HepG2 (cell line): Measurements from ENCODE around the gene IPCEF1. TPM values are rescaled to one million over a fixed set of nuclear protein-coding genes. Genes with fewer than 3 reads are reported as not detected.

Source experiments
- ATAC-seq: fragments of 200-7000 bp; cut with Tn5 transposase; 3 replicates; pipeline ENCODE4 v1.9.1; 2020; ENCODE audit warnings: mild to moderate bottlenecking, moderate library complexity
- BruUV-seq: library from RNA; stranded (reverse); fragments of 400-500 nt; replicated peaks from 2 replicates; lab custom pipeline; 2021; lab: Mats Ljungman, UMichigan
- CTCF ChIA-PET: fragments of 300-600 bp; formaldehyde crosslinking; extraction: SDS; loops from one replicate; lab custom pipeline; 2021; ENCODE audit warnings: low total read pairs, inconsistent platforms, low intra/inter-chr PET ratio; lab: Yijun Ruan, JAX
- POLR2A ChIA-PET: fragments of 350-600 bp; sonication (Branson Sonifier 250); formaldehyde crosslinking; loops from one replicate; lab custom pipeline; 2020; ENCODE audit warnings: antibody characterized with exemption, inconsistent platforms; lab: Yijun Ruan, JAX
- DNase-seq: peaks from one replicate; pipeline ENCODE4 v3.0.0-alpha.2; 2015; ENCODE audit warnings: low spot score
- FAIRE-seq: peaks from 3 replicates; lab custom pipeline; 2011; peaks lifted over from hg19 to GRCh38; lab: Jason Lieb, UNC
- H2AFZ ChIP-seq: one replicate; pipeline ENCODE4 v1.6.1; 2011; ENCODE audit warnings: low read length, inconsistent platforms
- H3K27ac ChIP-seq: fragments of 300-600 bp; 3 replicates; pipeline ENCODE4 v1.8.0; 2011; ENCODE audit warnings: mixed run types, mild to moderate bottlenecking, mixed read lengths, low read length, inconsistent platforms; ENCODE audit not compliant: insufficient read depth; ENCODE audit errors: extremely low read length
- H3K27me3 ChIP-seq, 2 experiments: fragments of 200-600 bp in 1 of 2; 2 replicates in 1 of 2; 3 replicates in 1 of 2; pipeline versions ENCODE4 v1.6.0 to v1.8.0; 2011; ENCODE audit warnings: low read length in 2 of 2, mild to moderate bottlenecking in 2 of 2, moderate library complexity in 2 of 2, inconsistent platforms in 1 of 2; ENCODE audit not compliant: insufficient read depth in 2 of 2, control insufficient read depth in 1 of 2
- H3K36me3 ChIP-seq, 2 experiments: fragments of 200-600 bp in 1 of 2; replicated peaks in 1 of 2; 2 replicates in 1 of 2; 3 replicates in 1 of 2; pipeline versions ENCODE4 v1.5.1 to v1.8.0; 2011; ENCODE audit warnings: low read length in 2 of 2, inconsistent platforms in 1 of 2; ENCODE audit not compliant: insufficient read depth in 2 of 2, control insufficient read depth in 1 of 2
- H3K4me1 ChIP-seq: 2 replicates; pipeline ENCODE4 v1.5.1; 2012; ENCODE audit warnings: low read length, inconsistent platforms; ENCODE audit not compliant: insufficient read depth
- H3K4me2 ChIP-seq: 2 replicates; pipeline ENCODE4 v1.6.0; 2011; ENCODE audit warnings: low read depth, low read length, inconsistent platforms
- H3K4me3 ChIP-seq, 3 experiments: fragments of 200-600 bp in 1 of 3; sonication (generic), shearing (Covaris generic) in 1 of 3; replicated peaks in 1 of 3; 2 replicates each; pipeline ENCODE4 v1.5.1; 2011 to 2016; ENCODE audit warnings: low read length in 3 of 3, inconsistent platforms in 2 of 3, low read depth in 2 of 3, mild to moderate bottlenecking in 2 of 3, control low read depth in 1 of 3, mixed read lengths in 1 of 3; ENCODE audit not compliant: insufficient read depth in 1 of 3
- H3K79me2 ChIP-seq: one replicate; pipeline ENCODE4 v1.6.1; 2011; ENCODE audit warnings: low read length, inconsistent platforms; ENCODE audit not compliant: insufficient read depth
- H3K9ac ChIP-seq: 2 replicates; pipeline ENCODE4 v1.6.0; 2011; ENCODE audit warnings: mild to moderate bottlenecking, low read depth, low read length, inconsistent platforms; ENCODE audit not compliant: insufficient read depth
- H3K9me3 ChIP-seq: 2 replicates; pipeline ENCODE4 v1.5.1; 2012; ENCODE audit warnings: mild to moderate bottlenecking, low read length
- H4K20me1 ChIP-seq: 2 replicates; pipeline ENCODE4 v1.6.0; 2011; ENCODE audit warnings: inconsistent platforms, mild to moderate bottlenecking, low read length, moderate library complexity; ENCODE audit not compliant: insufficient read depth
- ATF7 ChIP-seq, 2 experiments: fragments of 450-650 bp in 1 of 2; sonication (generic) in 1 of 2; formaldehyde crosslinking in 1 of 2; IDR thresholded peaks; 2 replicates each; pipeline versions ENCODE4 v1.4.0 to v1.6.1; 2016 to 2020; ENCODE audit warnings: antibody characterized with exemption in 1 of 2, mild to moderate bottlenecking in 1 of 2, missing genetic modification reagents in 1 of 2
- CREB1 ChIP-seq, 2 experiments: fragments of 450-650 bp in 1 of 2; IDR thresholded peaks; 2 replicates each; pipeline ENCODE4 v1.6.1; 2016 to 2017; ENCODE audit warnings: control low read depth in 1 of 2, mild to moderate bottlenecking in 1 of 2, missing compliant biosample characterization in 1 of 2, missing genetic modification characterization in 1 of 2
- GTF2F1 ChIP-seq: fragments of 150-350 bp; IDR thresholded peaks from 2 replicates; pipeline ENCODE4 v1.6.1; 2014; ENCODE audit warnings: low read length
- KMT2B ChIP-seq: IDR thresholded peaks from 2 replicates; pipeline ENCODE4 v1.6.1; 2016; ENCODE audit warnings: missing genetic modification reagents, missing compliant biosample characterization
- NAIF1 ChIP-seq: sonication (generic); formaldehyde crosslinking; IDR thresholded peaks from 2 replicates; pipeline ENCODE4 v1.5.0; 2020; ENCODE audit warnings: mild to moderate bottlenecking, missing genetic modification reagents, borderline replicate concordance
- RFX5 ChIP-seq: IDR thresholded peaks from 2 replicates; pipeline ENCODE4 v1.6.1; 2011; ENCODE audit warnings: low read depth, low read length, improper control_type of control experiment
- ZMYM4 ChIP-seq: sonication (generic); formaldehyde crosslinking; IDR thresholded peaks from 2 replicates; pipeline ENCODE4 v1.8.1; 2023; ENCODE audit warnings: mild to moderate bottlenecking, missing genetic modification reagents
- ZNF30 ChIP-seq: sonication (generic); formaldehyde crosslinking; IDR thresholded peaks from 2 replicates; pipeline ENCODE4 v1.5.0; 2020; ENCODE audit warnings: mild to moderate bottlenecking, missing genetic modification reagents
- ZNF337 ChIP-seq: sonication (generic); formaldehyde crosslinking; IDR thresholded peaks from 2 replicates; pipeline ENCODE4 v1.5.1; 2020; ENCODE audit warnings: missing genetic modification reagents, low read depth, mild to moderate bottlenecking, borderline replicate concordance
- ZNF878 ChIP-seq: sonication (generic); formaldehyde crosslinking; IDR thresholded peaks from 2 replicates; pipeline ENCODE4 v1.8.1; 2023; ENCODE audit warnings: mild to moderate bottlenecking, missing genetic modification reagents, moderate library complexity
- WGBS: methylation state at CpG from one replicate; pipeline ENCODE4 v1.1.6; 2017; ENCODE audit warnings: low lambda C conversion rate; 5-methylcytosine and 5-hydroxymethylcytosine counted together
- in situ Hi-C: cut with HindIII; loops from 2 replicates; pipeline ENCODE4 v1.10.0; 2017; ENCODE audit warnings: low pct_unique_long_range_greater_than_20kb; ENCODE audit not compliant: extremely low pct_ligation_motif_present
- intact Hi-C: fragments of 100-400 bp; cut with micrococcal nuclease; formaldehyde crosslinking; loops from one replicate; pipeline ENCODE4 v1.10.0; 2022; ENCODE audit not compliant: unreplicated experiment
- polyA plus RNA-seq, 8 experiments: library from polyadenylated mRNA; depleted of rRNA in 3 of 8; stranded (reverse) in 7 of 8; unstranded in 1 of 8; fragments of >200 nt; fragmentation: Illumina TruSeq in 4 of 8; extraction: Trizol in 4 of 8; gene quantifications; 2 replicates each; pipeline versions ENCODE4 v1.2.1 to v1.2.3, GENCODE V29; 2011 to 2016; ENCODE audit warnings: low read depth in 4 of 8, missing spikeins in 1 of 8, mixed read lengths in 1 of 8; ENCODE audit not compliant: insufficient read depth in 1 of 8
- total RNA-seq, 5 experiments: library from RNA; depleted of rRNA; stranded (reverse); fragments of >200 nt; fragmentation: Illumina TruSeq; extraction: Trizol; gene quantifications; 2 replicates each; pipeline ENCODE4 v1.2.3, GENCODE V29; 2016; ENCODE audit warnings: low read depth in 1 of 5
- TF ChIP-seq, protein P1 (sequence below): sonication (generic); formaldehyde crosslinking; IDR thresholded peaks from 2 replicates; pipeline ENCODE4 v1.4.0; 2020; ENCODE audit warnings: mild to moderate bottlenecking, missing genetic modification reagents
- TF ChIP-seq, protein P2 (sequence below): IDR thresholded peaks from 2 replicates; pipeline ENCODE4 v1.6.1; 2016; ENCODE audit warnings: mild to moderate bottlenecking

The IPCEF1 gene
- total and polyA plus RNA-seq, 2 of the 13 experiments (the other 11 are each of a cell fraction or from before 2014, with no cell fraction given) = 0.03 TPM; not detected in 1

DNA sequence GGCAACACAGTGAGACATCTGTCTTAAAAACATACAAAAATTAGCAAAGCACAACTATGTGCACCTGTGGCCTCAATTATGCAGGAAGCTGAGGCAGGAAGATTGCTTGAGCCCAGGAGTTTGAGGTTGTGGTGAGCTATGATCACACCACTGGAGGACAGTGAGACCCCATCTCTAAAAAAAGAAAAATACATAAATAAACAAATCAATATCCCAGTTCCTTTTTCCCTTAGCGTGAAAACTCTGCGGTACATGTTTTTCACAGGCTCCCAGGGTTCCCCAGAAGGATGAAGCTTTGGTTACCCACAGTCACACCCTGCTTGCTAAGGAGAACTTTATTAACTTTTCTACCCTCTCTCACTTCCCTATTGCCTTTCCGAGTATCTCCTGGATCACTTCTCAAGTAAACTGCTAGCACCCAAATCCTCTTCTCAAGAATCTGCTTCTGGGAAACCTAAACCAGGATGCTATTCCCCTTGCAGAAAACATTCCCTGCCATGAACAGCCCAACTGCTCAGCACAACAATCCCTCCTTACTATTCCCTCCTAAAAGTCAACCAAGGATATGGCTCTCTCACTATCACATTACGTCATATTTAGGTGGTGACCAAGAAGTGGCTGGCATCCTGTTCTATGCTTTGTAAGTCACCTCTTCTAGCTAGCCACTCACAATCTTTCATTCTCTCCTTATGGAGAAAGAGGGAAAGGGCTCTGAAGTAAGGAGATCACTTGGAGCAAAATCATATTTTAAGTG, 122.4 kb downstream of the IPCEF1 start:
- BruUV-seq = no TSS peak
- ATAC-seq = no peak

DNA sequence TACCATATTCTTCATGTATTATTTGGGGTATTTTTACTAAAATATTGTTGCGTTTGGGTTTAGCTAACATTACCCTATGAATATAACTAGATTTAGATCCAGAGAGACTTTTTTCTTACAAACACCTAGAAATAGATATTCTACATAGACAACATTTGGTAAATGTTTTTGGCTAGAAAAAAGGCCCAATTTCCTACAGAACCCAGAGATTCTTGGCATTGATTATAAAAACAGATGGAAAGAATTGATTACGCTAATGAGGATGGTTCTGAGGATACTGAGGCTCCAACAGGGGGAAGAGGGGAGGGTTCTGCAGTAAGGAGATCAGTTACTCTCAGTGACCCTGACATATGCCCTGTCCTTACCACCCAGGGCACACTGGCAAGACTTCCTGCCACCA, 123.2 kb downstream of the IPCEF1 start:
- in situ Hi-C loops = no loop called here
- H4K20me1 ChIP-seq = no peaks in the 10 kb centered on the region
- no peaks in the 10 kb centered on the region for H3K79me2 ChIP-seq
- H3K27me3 ChIP-seq = peaks cover 0 to 4% of the 10 kb centered on the region in 2 experiments; a peak in 1 of 5 replicates
- no peaks in the 10 kb centered on the region for H3K36me3 ChIP-seq
- no peak for DNase-seq
- no peak overlapping the region for H3K27ac ChIP-seq
- intact Hi-C loops = loop anchor here (5.0 kb wide), 1 partner anchor 616 kb away; no protein-coding TSS in a partner anchor
- H3K4me1 ChIP-seq = no peaks in the 10 kb centered on the region
- H3K4me2 ChIP-seq = no peak overlapping the region
- ATAC-seq = no peak
- CTCF ChIA-PET = no interaction called here
- BruUV-seq = no TSS peak
- H3K4me3 ChIP-seq = no peak overlapping the region
- POLR2A ChIA-PET = no interaction called here
- no peak overlapping the region for H2AFZ ChIP-seq
- FAIRE-seq = no peak
- H3K9ac ChIP-seq = no peak overlapping the region
- H3K9me3 ChIP-seq = no peaks in the 10 kb centered on the region
- 11% methylated on average over 2 of the region's 2 CpGs for WGBS
- TF ChIP-seq ZNF30 (no peak), NAIF1 (CRISPR knock-in tag) (no peak), GTF2F1 (no peak), ZNF878 (no peak), ZMYM4 (no peak), KMT2B (CRISPR knock-in tag) (no peak), RFX5 (no peak)
- TF ChIP-seq, protein P1, sequence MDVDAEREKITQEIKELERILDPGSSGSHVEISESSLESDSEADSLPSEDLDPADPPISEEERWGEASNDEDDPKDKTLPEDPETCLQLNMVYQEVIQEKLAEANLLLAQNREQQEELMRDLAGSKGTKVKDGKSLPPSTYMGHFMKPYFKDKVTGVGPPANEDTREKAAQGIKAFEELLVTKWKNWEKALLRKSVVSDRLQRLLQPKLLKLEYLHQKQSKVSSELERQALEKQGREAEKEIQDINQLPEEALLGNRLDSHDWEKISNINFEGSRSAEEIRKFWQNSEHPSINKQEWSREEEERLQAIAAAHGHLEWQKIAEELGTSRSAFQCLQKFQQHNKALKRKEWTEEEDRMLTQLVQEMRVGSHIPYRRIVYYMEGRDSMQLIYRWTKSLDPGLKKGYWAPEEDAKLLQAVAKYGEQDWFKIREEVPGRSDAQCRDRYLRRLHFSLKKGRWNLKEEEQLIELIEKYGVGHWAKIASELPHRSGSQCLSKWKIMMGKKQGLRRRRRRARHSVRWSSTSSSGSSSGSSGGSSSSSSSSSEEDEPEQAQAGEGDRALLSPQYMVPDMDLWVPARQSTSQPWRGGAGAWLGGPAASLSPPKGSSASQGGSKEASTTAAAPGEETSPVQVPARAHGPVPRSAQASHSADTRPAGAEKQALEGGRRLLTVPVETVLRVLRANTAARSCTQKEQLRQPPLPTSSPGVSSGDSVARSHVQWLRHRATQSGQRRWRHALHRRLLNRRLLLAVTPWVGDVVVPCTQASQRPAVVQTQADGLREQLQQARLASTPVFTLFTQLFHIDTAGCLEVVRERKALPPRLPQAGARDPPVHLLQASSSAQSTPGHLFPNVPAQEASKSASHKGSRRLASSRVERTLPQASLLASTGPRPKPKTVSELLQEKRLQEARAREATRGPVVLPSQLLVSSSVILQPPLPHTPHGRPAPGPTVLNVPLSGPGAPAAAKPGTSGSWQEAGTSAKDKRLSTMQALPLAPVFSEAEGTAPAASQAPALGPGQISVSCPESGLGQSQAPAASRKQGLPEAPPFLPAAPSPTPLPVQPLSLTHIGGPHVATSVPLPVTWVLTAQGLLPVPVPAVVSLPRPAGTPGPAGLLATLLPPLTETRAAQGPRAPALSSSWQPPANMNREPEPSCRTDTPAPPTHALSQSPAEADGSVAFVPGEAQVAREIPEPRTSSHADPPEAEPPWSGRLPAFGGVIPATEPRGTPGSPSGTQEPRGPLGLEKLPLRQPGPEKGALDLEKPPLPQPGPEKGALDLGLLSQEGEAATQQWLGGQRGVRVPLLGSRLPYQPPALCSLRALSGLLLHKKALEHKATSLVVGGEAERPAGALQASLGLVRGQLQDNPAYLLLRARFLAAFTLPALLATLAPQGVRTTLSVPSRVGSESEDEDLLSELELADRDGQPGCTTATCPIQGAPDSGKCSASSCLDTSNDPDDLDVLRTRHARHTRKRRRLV (CRISPR knock-in tag) = no peak
- TF ChIP-seq, protein P2, sequence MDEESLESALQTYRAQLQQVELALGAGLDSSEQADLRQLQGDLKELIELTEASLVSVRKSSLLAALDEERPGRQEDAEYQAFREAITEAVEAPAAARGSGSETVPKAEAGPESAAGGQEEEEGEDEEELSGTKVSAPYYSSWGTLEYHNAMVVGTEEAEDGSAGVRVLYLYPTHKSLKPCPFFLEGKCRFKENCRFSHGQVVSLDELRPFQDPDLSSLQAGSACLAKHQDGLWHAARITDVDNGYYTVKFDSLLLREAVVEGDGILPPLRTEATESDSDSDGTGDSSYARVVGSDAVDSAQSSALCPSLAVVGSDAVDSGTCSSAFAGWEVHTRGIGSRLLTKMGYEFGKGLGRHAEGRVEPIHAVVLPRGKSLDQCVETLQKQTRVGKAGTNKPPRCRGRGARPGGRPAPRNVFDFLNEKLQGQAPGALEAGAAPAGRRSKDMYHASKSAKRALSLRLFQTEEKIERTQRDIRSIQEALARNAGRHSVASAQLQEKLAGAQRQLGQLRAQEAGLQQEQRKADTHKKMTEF (CRISPR knock-in tag) = no peak

More for the DNA sequence above, 122.4 kb downstream of the IPCEF1 start:
- Histone ChIP-seq H3K79me2 (no peaks in the 10 kb centered on the region), H3K4me2 (no peak overlapping the region), H3K4me3 (no peak overlapping the region), H3K9me3 (no peaks in the 10 kb centered on the region), H3K9ac (no peak overlapping the region), H3K27ac (no peak overlapping the region), H2AFZ (no peak overlapping the region), H3K36me3 (no peaks in the 10 kb centered on the region), H3K4me1 (no peaks in the 10 kb centered on the region), H4K20me1 (no peaks in the 10 kb centered on the region), H3K27me3 (peaks cover 0 to 4% of the 10 kb centered on the region in 2 experiments; a peak in 1 of 5 replicates)
- in situ Hi-C loops (no loop called here), intact Hi-C loops (loop anchor here (5.0 kb wide), 1 partner anchor 617 kb away; no protein-coding TSS in a partner anchor)
- FAIRE-seq (no peak), DNase-seq (no peak)
- WGBS = 45% methylated on average over 4 of the region's 4 CpGs
- POLR2A ChIA-PET = no interaction called here
- CTCF ChIA-PET = no interaction called here
- TF ChIP-seq ZNF337 (CRISPR knock-in tag) (no peak), CREB1 (IDR thresholded peaks at IDR 0.05) (peak; percentile 39; the same call in 1 of the 2 replicates), CREB1 (CRISPR knock-in tag; IDR thresholded peaks at IDR 0.05) (no peak), ATF7 (IDR thresholded peaks at IDR 0.05) (peak; percentile 93), ATF7 (CRISPR knock-in tag; IDR thresholded peaks at IDR 0.05) (no peak)
